WTC11 (cell line): ENCODE results near the gene AK3. TPM values are rescaled to one million over a fixed set of nuclear protein-coding genes. Genes with fewer than 3 reads are reported as not detected.

Source experiments
- ATAC-seq: fragments of 200-7000 bp; cut with Tn5 transposase; 2 replicates; pipeline ENCODE4 v1.10.0; 2021; ENCODE audit warnings: mild to moderate bottlenecking, moderate library complexity
- CTCF ChIA-PET: fragments of 300-600 bp; sonication (Branson Sonifier 250); formaldehyde crosslinking; loops from one replicate; lab custom pipeline; 2021; ENCODE audit warnings: antibody characterized with exemption; lab: Charles Lee
- POLR2A ChIA-PET: fragments of 350-600 bp; sonication (Branson Sonifier 250); formaldehyde crosslinking; loops from one replicate; lab custom pipeline; 2021; ENCODE audit warnings: antibody characterized with exemption; lab: Charles Lee
- DNase-seq: peaks from one replicate; pipeline ENCODE4 v3.0.0; 2021; ENCODE audit warnings: low spot score
- H3K27ac Mint-ChIP-seq: 2 replicates; pipeline ENCODE4 v1.8.0; 2021; ENCODE audit warnings: mixed read lengths
- H3K27me3 Mint-ChIP-seq: 2 replicates; pipeline ENCODE4 v1.8.0; 2021; ENCODE audit warnings: low read depth, mild to moderate bottlenecking, moderate library complexity, mixed read lengths
- H3K36me3 Mint-ChIP-seq: 2 replicates; pipeline ENCODE4 v1.8.0; 2021; ENCODE audit warnings: mixed read lengths
- H3K4me1 Mint-ChIP-seq: 2 replicates; pipeline ENCODE4 v1.8.0; 2022; ENCODE audit warnings: mixed read lengths
- H3K4me3 Mint-ChIP-seq: 2 replicates; pipeline ENCODE4 v1.8.0; 2021; ENCODE audit warnings: mild to moderate bottlenecking, moderate library complexity, mixed read lengths
- H3K9me3 Mint-ChIP-seq: 2 replicates; pipeline ENCODE4 v1.8.0; 2021; ENCODE audit warnings: mixed read lengths
- ATF1 ChIP-seq: sonication (generic); formaldehyde crosslinking; IDR thresholded peaks from 2 replicates; pipeline ENCODE4 v1.8.1; 2023; ENCODE audit warnings: mild to moderate bottlenecking, moderate library complexity, missing genetic modification reagents
- ATF6 ChIP-seq: sonication (generic); formaldehyde crosslinking; IDR thresholded peaks from 2 replicates; pipeline ENCODE4 v1.8.1; 2023; ENCODE audit warnings: mild to moderate bottlenecking, missing genetic modification reagents
- JUN ChIP-seq: sonication (generic); formaldehyde crosslinking; IDR thresholded peaks from 2 replicates; pipeline ENCODE4 v1.8.0; 2023; ENCODE audit warnings: mild to moderate bottlenecking, missing genetic modification reagents
- KAT7 ChIP-seq: sonication (generic); formaldehyde crosslinking; IDR thresholded peaks from 2 replicates; pipeline ENCODE4 v1.8.1; 2023; ENCODE audit warnings: missing genetic modification reagents, mild to moderate bottlenecking, borderline replicate concordance
- MYBL2 ChIP-seq: sonication (generic); formaldehyde crosslinking; IDR thresholded peaks from 2 replicates; pipeline ENCODE4 v1.8.1; 2023; ENCODE audit warnings: mild to moderate bottlenecking, moderate library complexity, missing genetic modification reagents
- PRRX2 ChIP-seq: fragments of 250-450 bp; sonication (Bioruptor Pico); IDR thresholded peaks from 2 replicates; pipeline ENCODE4 v1.8.0; 2021; ENCODE audit warnings: mild to moderate bottlenecking
- RELA ChIP-seq: sonication (generic); formaldehyde crosslinking; IDR thresholded peaks from 2 replicates; pipeline ENCODE4 v1.8.1; 2022; ENCODE audit warnings: missing genetic modification reagents, mild to moderate bottlenecking, borderline replicate concordance
- SMAD3 ChIP-seq: sonication (generic); formaldehyde crosslinking; IDR thresholded peaks from 2 replicates; pipeline ENCODE4 v1.8.0; 2022; ENCODE audit warnings: missing genetic modification reagents, mild to moderate bottlenecking, borderline replicate concordance
- SOX15 ChIP-seq: fragments of 250-450 bp; sonication (Bioruptor Pico); IDR thresholded peaks from 2 replicates; pipeline ENCODE4 v1.9.0; 2021; ENCODE audit warnings: mild to moderate bottlenecking
- ZBTB43 ChIP-seq: sonication (generic); formaldehyde crosslinking; IDR thresholded peaks from 2 replicates; pipeline ENCODE4 v1.8.1; 2023; ENCODE audit warnings: mild to moderate bottlenecking, missing genetic modification reagents
- ZNF219 ChIP-seq: sonication (generic); formaldehyde crosslinking; IDR thresholded peaks from 2 replicates; pipeline ENCODE4 v1.8.0; 2023; ENCODE audit warnings: missing genetic modification reagents, mild to moderate bottlenecking, borderline replicate concordance
- ZNF396 ChIP-seq: fragments of 250-450 bp; sonication (Bioruptor Pico); IDR thresholded peaks from 2 replicates; pipeline ENCODE4 v1.8.0; 2021; ENCODE audit warnings: mild to moderate bottlenecking, moderate library complexity, borderline replicate concordance
- total RNA-seq: library from RNA; stranded (reverse); gene quantifications from 3 replicates; pipeline ENCODE4 v1.2.3, GENCODE V29; 2021
- TF ChIP-seq, protein P1 (sequence below): sonication (generic); formaldehyde crosslinking; conservative IDR thresholded peaks from 2 replicates; pipeline ENCODE4 v1.8.1; 2023; ENCODE audit warnings: mild to moderate bottlenecking, low read depth, missing genetic modification reagents, moderate library complexity
- TF ChIP-seq, protein P2 (sequence below): sonication (generic); formaldehyde crosslinking; IDR thresholded peaks from 2 replicates; pipeline ENCODE4 v1.8.0; 2022; ENCODE audit warnings: mild to moderate bottlenecking, missing genetic modification reagents
- TF ChIP-seq, protein P3 (sequence below): sonication (generic); formaldehyde crosslinking; IDR thresholded peaks from 2 replicates; pipeline ENCODE4 v1.8.1; 2022; ENCODE audit warnings: low read depth, mild to moderate bottlenecking, moderate library complexity, missing genetic modification reagents, borderline replicate concordance
- TF ChIP-seq, protein P4 (sequence below): sonication (generic); formaldehyde crosslinking; IDR thresholded peaks from 2 replicates; pipeline ENCODE4 v1.8.0; 2022; ENCODE audit warnings: mild to moderate bottlenecking, missing genetic modification reagents
- TF ChIP-seq, protein P5 (sequence below): sonication (generic); formaldehyde crosslinking; IDR thresholded peaks from 2 replicates; pipeline ENCODE4 v1.8.0; 2023; ENCODE audit warnings: missing genetic modification reagents

The AK3 gene
- total RNA-seq, 1 experiment from 2014 or later, result 28.5 TPM

- POLR2A ChIA-PET, result no interaction called here
- TF ChIP-seq, protein P1, sequence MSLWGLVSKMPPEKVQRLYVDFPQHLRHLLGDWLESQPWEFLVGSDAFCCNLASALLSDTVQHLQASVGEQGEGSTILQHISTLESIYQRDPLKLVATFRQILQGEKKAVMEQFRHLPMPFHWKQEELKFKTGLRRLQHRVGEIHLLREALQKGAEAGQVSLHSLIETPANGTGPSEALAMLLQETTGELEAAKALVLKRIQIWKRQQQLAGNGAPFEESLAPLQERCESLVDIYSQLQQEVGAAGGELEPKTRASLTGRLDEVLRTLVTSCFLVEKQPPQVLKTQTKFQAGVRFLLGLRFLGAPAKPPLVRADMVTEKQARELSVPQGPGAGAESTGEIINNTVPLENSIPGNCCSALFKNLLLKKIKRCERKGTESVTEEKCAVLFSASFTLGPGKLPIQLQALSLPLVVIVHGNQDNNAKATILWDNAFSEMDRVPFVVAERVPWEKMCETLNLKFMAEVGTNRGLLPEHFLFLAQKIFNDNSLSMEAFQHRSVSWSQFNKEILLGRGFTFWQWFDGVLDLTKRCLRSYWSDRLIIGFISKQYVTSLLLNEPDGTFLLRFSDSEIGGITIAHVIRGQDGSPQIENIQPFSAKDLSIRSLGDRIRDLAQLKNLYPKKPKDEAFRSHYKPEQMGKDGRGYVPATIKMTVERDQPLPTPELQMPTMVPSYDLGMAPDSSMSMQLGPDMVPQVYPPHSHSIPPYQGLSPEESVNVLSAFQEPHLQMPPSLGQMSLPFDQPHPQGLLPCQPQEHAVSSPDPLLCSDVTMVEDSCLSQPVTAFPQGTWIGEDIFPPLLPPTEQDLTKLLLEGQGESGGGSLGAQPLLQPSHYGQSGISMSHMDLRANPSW (CRISPR knock-in tag), result no peak
- TF ChIP-seq ZNF219 (CRISPR knock-in tag) (no peak), RELA (CRISPR knock-in tag) (no peak), JUN (CRISPR knock-in tag) (no peak), SOX15 (CRISPR knock-in tag) (no peak), MYBL2 (CRISPR knock-in tag) (no peak), ATF1 (no peak), ZBTB43 (CRISPR knock-in tag) (no peak), ATF6 (CRISPR knock-in tag) (no peak), ZNF396 (CRISPR knock-in tag) (no peak), KAT7 (no peak), PRRX2 (CRISPR knock-in tag) (no peak), SMAD3 (no peak)
- TF ChIP-seq, protein P2, sequence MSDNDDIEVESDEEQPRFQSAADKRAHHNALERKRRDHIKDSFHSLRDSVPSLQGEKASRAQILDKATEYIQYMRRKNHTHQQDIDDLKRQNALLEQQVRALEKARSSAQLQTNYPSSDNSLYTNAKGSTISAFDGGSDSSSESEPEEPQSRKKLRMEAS (CRISPR knock-in tag), result no peak
- TF ChIP-seq, protein P3, sequence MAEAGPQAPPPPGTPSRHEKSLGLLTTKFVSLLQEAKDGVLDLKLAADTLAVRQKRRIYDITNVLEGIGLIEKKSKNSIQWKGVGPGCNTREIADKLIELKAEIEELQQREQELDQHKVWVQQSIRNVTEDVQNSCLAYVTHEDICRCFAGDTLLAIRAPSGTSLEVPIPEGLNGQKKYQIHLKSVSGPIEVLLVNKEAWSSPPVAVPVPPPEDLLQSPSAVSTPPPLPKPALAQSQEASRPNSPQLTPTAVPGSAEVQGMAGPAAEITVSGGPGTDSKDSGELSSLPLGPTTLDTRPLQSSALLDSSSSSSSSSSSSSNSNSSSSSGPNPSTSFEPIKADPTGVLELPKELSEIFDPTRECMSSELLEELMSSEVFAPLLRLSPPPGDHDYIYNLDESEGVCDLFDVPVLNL (CRISPR knock-in tag), result no peak
- TF ChIP-seq, protein P4, sequence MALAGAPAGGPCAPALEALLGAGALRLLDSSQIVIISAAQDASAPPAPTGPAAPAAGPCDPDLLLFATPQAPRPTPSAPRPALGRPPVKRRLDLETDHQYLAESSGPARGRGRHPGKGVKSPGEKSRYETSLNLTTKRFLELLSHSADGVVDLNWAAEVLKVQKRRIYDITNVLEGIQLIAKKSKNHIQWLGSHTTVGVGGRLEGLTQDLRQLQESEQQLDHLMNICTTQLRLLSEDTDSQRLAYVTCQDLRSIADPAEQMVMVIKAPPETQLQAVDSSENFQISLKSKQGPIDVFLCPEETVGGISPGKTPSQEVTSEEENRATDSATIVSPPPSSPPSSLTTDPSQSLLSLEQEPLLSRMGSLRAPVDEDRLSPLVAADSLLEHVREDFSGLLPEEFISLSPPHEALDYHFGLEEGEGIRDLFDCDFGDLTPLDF (CRISPR knock-in tag), result no peak
- TF ChIP-seq, protein P5, sequence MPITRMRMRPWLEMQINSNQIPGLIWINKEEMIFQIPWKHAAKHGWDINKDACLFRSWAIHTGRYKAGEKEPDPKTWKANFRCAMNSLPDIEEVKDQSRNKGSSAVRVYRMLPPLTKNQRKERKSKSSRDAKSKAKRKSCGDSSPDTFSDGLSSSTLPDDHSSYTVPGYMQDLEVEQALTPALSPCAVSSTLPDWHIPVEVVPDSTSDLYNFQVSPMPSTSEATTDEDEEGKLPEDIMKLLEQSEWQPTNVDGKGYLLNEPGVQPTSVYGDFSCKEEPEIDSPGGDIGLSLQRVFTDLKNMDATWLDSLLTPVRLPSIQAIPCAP, result no peak
- TF ChIP-seq, all 79 proteins: peak for 0
- Mint-ChIP-seq H3K36me3 (no peaks in the 10 kb centered on the region), H3K4me3 (no peak overlapping the region), H3K9me3 (peaks cover 12% of the 10 kb centered on the region), H3K4me1 (peaks cover 2% of the 10 kb centered on the region), H3K27me3 (no peaks in the 10 kb centered on the region), H3K27ac (no peak overlapping the region)
- CTCF ChIA-PET, result interaction anchor here (0.7 kb wide), 1 partner anchor 11 kb away, joined by 3 read pairs; no protein-coding TSS in a partner anchor
- DNase-seq (no peak), ATAC-seq (no peak)
Observed at GRCh38 chr9:4748612-4749011, 7.6 kb upstream of the AK3 start.
